ENCODE data around the gene AKT2.

AKT2 gene

GRCh38 chr19:40277356-40278059, 7.6 kb downstream of the AKT2 start:
- H3K9me3 ChIP-seq: no peaks in the 10 kb centered on the region
- H3K27ac ChIP-seq: peak overlapping the region; percentile 98
- H3K36me3 ChIP-seq: peaks cover 11% of the 10 kb centered on the region
- peaks cover 98% of the 10 kb centered on the region for H3K4me1 ChIP-seq
- no peaks in the 10 kb centered on the region for H3K27me3 ChIP-seq
- peaks cover 98% of the 10 kb centered on the region for H4K20me1 ChIP-seq
- peak overlapping the region; percentile 99 for H3K4me2 ChIP-seq
- peak overlapping the region; percentile 59; the same call in 1 of the 2 replicates for H3K4me3 ChIP-seq
- no peak for TF ChIP-seq Cebpa-rat (IDR thresholded peaks at IDR 0.05)
- H3K9ac ChIP-seq: peak overlapping the region; percentile 69

GRCh38 chr19:40274585-40275544, 10.3 kb downstream of the AKT2 start:
- Histone ChIP-seq H4K20me1 (peaks cover 98% of the 10 kb centered on the region), H3K4me2 (peak overlapping the region; percentile 94), H3K27me3 (no peaks in the 10 kb centered on the region), H3K4me3 (peak overlapping the region; percentile 49), H3K36me3 (peaks cover 22% of the 10 kb centered on the region), H3K9ac (peak overlapping the region; percentile 55), H3K4me1 (peaks cover 98% of the 10 kb centered on the region), H3K27ac (peak overlapping the region; percentile 71), H3K9me3 (no peaks in the 10 kb centered on the region)
- TF ChIP-seq Cebpa-rat (IDR thresholded peaks at IDR 0.05): no peak

DNA sequence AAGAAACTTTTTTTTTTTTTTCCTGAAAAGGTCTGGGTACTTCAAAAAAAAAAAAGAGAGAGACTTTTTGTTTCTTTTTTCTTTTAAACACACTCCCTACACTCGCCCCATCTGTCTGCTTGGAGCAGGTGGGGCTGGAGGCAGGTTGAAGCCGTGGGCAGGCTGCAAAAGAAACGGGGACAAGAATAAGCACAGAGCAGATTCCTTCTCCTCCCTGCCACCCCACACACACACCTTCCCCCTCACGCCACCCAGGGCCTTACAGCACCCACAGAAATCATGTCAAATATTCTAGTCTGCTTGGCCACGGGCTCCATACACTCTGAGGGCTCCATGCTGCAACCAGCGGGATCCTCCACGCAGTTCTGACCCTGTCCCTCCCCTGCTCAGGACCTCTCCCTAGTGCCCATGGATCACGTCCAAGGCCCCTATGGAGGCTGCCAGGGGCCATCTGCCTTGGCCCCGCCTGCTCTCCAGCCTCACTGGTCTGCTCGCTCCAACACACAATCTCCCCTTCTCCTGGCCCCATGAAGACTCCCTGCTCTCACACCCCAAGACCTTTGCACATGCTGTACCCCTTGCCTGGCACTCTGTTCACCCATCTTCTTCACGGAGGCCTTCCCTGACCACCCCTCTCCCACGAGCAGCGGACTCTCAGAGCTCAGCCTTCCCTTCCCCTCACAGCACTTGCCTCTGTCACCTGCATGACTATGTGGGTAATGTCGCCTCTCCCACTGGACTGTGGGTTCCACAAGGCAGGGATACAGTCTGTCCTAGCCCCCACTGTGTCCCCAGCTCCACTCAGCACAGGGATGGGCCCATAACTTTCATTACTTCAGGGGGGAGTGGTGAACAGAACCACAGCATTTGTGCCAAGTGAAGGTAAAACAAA, 11.4 kb downstream of the AKT2 start:
- H3K27ac ChIP-seq: peak overlapping the region; percentile 71
- no peak for TF ChIP-seq Cebpa-rat (IDR thresholded peaks at IDR 0.05)
- no peaks in the 10 kb centered on the region for H3K27me3 ChIP-seq
- peaks cover 33% of the 10 kb centered on the region for H3K36me3 ChIP-seq
- H3K4me2 ChIP-seq: peak overlapping the region; percentile 94
- H4K20me1 ChIP-seq: peaks cover 98% of the 10 kb centered on the region
- peak overlapping the region; percentile 55 for H3K9ac ChIP-seq
- no peaks in the 10 kb centered on the region for H3K9me3 ChIP-seq
- H3K4me1 ChIP-seq: peaks cover 89% of the 10 kb centered on the region
- no peak overlapping the region for H3K4me3 ChIP-seq

DNA sequence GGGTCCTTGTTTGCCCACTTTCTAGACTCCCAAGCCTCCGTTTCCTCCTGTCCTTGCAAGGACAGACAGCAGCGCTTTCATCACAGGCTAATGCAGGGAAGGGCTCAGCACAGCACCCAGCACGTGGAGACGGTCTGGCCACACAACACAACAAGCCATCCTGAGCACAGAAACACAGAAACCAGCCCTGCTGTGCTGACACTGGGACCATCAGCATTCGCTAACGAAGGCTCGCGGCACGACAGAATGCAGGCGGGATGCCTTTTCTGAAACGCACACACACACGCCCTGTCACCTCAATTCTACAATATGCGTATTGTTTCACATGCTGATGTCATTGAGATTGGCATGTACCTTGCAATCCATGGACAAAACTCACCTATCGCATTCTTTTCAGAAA, 12.9 kb downstream of the AKT2 start:
- peaks cover 89% of the 10 kb centered on the region for H3K4me1 ChIP-seq
- H3K9ac ChIP-seq: no peak overlapping the region
- peak overlapping the region; percentile 65 for H3K4me2 ChIP-seq
- H3K36me3 ChIP-seq: peaks cover 47% of the 10 kb centered on the region
- no peak overlapping the region for H3K4me3 ChIP-seq
- 0 out of 2 replicates have a peak overlapping the region, but pooled peaks have one; percentile 11 for H3K27ac ChIP-seq
- H4K20me1 ChIP-seq: peaks cover 98% of the 10 kb centered on the region
- H3K9me3 ChIP-seq: no peaks in the 10 kb centered on the region
- TF ChIP-seq Cebpa-rat (IDR thresholded peaks at IDR 0.05): no peak
- no peaks in the 10 kb centered on the region for H3K27me3 ChIP-seq

- Histone ChIP-seq H3K9ac (no peak overlapping the region), H3K9me3 (no peaks in the 10 kb centered on the region), H3K36me3 (peaks cover 52% of the 10 kb centered on the region), H4K20me1 (peaks cover 98% of the 10 kb centered on the region), H3K27me3 (no peaks in the 10 kb centered on the region), H3K27ac (0 out of 2 replicates have a peak overlapping the region, but pooled peaks have one; percentile 11), H3K4me3 (no peak overlapping the region), H3K4me2 (peak overlapping the region; percentile 65), H3K4me1 (peaks cover 89% of the 10 kb centered on the region)
- no peak for TF ChIP-seq Cebpa-rat (IDR thresholded peaks at IDR 0.05)
Measured at GRCh38 chr19:40271706-40272105, 13.4 kb downstream of the AKT2 start.

- Histone ChIP-seq H3K4me1 (peaks cover 87% of the 10 kb centered on the region), H3K27ac (0 out of 2 replicates have a peak overlapping the region, but pooled peaks have one; percentile 31), H4K20me1 (peaks cover 100% of the 10 kb centered on the region), H3K9me3 (no peaks in the 10 kb centered on the region), H3K4me2 (no peak overlapping the region; the same call in 1 of the 2 replicates), H3K36me3 (peaks cover 63% of the 10 kb centered on the region), H3K4me3 (no peak overlapping the region), H3K9ac (no peak overlapping the region), H3K27me3 (no peaks in the 10 kb centered on the region)
- no peak for TF ChIP-seq Cebpa-rat (IDR thresholded peaks at IDR 0.05)
Measured at GRCh38 chr19:40270362-40271089, 14.6 kb downstream of the AKT2 start.

GRCh38 chr19:40269216-40269940, 15.8 kb downstream of the AKT2 start:
- Histone ChIP-seq H4K20me1 (peaks cover 100% of the 10 kb centered on the region), H3K9ac (no peak overlapping the region), H3K27ac (no peak overlapping the region), H3K4me2 (no peak overlapping the region), H3K36me3 (peaks cover 75% of the 10 kb centered on the region), H3K4me3 (no peak overlapping the region), H3K9me3 (no peaks in the 10 kb centered on the region), H3K27me3 (no peaks in the 10 kb centered on the region), H3K4me1 (peaks cover 76% of the 10 kb centered on the region)
- TF ChIP-seq Cebpa-rat (IDR thresholded peaks at IDR 0.05): no peak

GRCh38 chr19:40267601-40267997, 17.5 kb downstream of the AKT2 start:
- Histone ChIP-seq H3K27ac (peak overlapping the region; percentile 35; the same call in 1 of the 2 replicates), H3K4me2 (peak overlapping the region; percentile 40; the same call in 1 of the 2 replicates), H3K9me3 (no peaks in the 10 kb centered on the region), H3K36me3 (peaks cover 90% of the 10 kb centered on the region), H3K4me1 (peaks cover 58% of the 10 kb centered on the region), H3K9ac (no peak overlapping the region), H4K20me1 (peaks cover 100% of the 10 kb centered on the region), H3K4me3 (no peak overlapping the region), H3K27me3 (no peaks in the 10 kb centered on the region)
- TF ChIP-seq Cebpa-rat (IDR thresholded peaks at IDR 0.05): no peak

All from BLaER1 (cell line).